DND-41 (cell line): Measurements from ENCODE around the gene PSG4.

Experiments
- EZH2 ChIP-seq: IDR thresholded peaks from 3 replicates; pipeline ENCODE4 v1.6.1; 2012; ENCODE audit warnings: borderline replicate concordance, low read depth, mild to moderate bottlenecking, moderate library complexity, low read length, inconsistent platforms; ENCODE audit not compliant: severe bottlenecking
- TF ChIP-seq, protein P1 (sequence below): IDR thresholded peaks from 2 replicates; pipeline ENCODE4 v1.5.1; 2012; ENCODE audit warnings: borderline replicate concordance, low read length, moderate library complexity, mild to moderate bottlenecking; ENCODE audit not compliant: poor library complexity, severe bottlenecking; ENCODE audit errors: extremely low read depth

DNA sequence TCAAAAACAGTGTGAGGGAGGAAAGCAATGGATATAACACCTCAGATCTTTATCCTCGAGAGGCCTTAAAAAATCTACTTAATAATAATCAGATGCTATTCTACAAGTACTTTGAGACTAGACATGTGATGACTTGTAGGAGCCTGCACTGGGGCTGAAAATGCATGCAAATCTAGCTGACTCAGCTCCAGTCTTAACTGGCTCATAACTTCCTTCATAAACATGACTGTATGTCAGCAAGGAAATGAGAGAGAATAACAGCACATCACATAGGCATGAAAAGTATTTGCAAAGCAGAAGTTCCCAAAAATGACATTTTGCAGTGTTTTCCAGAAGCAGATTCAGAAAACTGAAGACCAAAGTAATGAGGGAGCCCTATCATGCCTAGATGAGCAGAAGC lies 57.2 kb downstream of the PSG4 start:
- TF ChIP-seq, protein P1, sequence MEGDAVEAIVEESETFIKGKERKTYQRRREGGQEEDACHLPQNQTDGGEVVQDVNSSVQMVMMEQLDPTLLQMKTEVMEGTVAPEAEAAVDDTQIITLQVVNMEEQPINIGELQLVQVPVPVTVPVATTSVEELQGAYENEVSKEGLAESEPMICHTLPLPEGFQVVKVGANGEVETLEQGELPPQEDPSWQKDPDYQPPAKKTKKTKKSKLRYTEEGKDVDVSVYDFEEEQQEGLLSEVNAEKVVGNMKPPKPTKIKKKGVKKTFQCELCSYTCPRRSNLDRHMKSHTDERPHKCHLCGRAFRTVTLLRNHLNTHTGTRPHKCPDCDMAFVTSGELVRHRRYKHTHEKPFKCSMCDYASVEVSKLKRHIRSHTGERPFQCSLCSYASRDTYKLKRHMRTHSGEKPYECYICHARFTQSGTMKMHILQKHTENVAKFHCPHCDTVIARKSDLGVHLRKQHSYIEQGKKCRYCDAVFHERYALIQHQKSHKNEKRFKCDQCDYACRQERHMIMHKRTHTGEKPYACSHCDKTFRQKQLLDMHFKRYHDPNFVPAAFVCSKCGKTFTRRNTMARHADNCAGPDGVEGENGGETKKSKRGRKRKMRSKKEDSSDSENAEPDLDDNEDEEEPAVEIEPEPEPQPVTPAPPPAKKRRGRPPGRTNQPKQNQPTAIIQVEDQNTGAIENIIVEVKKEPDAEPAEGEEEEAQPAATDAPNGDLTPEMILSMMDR, result no peak
- TF ChIP-seq EZH2, result no peak
